GM23338 (cell line): ENCODE results near the gene PPWD1. TPM values are rescaled to one million over a fixed set of nuclear protein-coding genes. Genes with fewer than 3 reads are reported as not detected.

Experiments used
- ATAC-seq: fragments of 200-7000 bp; cut with Tn5 transposase; 3 replicates; pipeline ENCODE4 v1.9.1; 2020
- DNase-seq: peaks from one replicate; pipeline ENCODE4 v3.0.0-alpha.2; 2015; ENCODE audit warnings: low spot score
- H2AFZ ChIP-seq: fragments of 200-600 bp; sonication (generic); 2 replicates; pipeline ENCODE4 v1.8.0; 2016; ENCODE audit warnings: antibody characterized with exemption, mild to moderate bottlenecking, moderate library complexity
- H3F3A ChIP-seq: fragments of 200-600 bp; sonication (generic); replicated peaks from 2 replicates; pipeline ENCODE4 v1.8.0; 2017; ENCODE audit warnings: antibody characterized with exemption, mixed run types, low read depth
- H3K27ac ChIP-seq: fragments of 200-600 bp; sonication (generic); 2 replicates; pipeline ENCODE4 v1.6.1; 2016; ENCODE audit warnings: low read depth
- H3K27me3 ChIP-seq: fragments of 200-600 bp; sonication (generic); 2 replicates; pipeline ENCODE4 v1.8.0; 2016; ENCODE audit warnings: mild to moderate bottlenecking, mixed run types, moderate library complexity; ENCODE audit not compliant: insufficient read depth
- H3K36me3 ChIP-seq: fragments of 200-600 bp; sonication (generic); 2 replicates; pipeline ENCODE4 v1.8.0; 2016; ENCODE audit warnings: mild to moderate bottlenecking; ENCODE audit not compliant: insufficient read depth
- H3K4me1 ChIP-seq: fragments of 200-600 bp; sonication (generic); 2 replicates; pipeline ENCODE4 v1.8.0; 2016; ENCODE audit warnings: mild to moderate bottlenecking, moderate library complexity; ENCODE audit not compliant: insufficient read depth
- H3K4me2 ChIP-seq: fragments of 200-600 bp; sonication (generic); 2 replicates; pipeline ENCODE4 v1.7.1; 2017; ENCODE audit warnings: mixed run types
- H3K4me3 ChIP-seq: fragments of 200-600 bp; sonication (generic); 2 replicates; pipeline ENCODE4 v1.6.1; 2016; ENCODE audit warnings: mixed run types
- H3K79me2 ChIP-seq: fragments of 200-600 bp; sonication (generic); replicated peaks from 2 replicates; pipeline ENCODE4 v1.8.0; 2017; ENCODE audit warnings: mild to moderate bottlenecking; ENCODE audit not compliant: insufficient read depth
- H3K9me2 ChIP-seq: fragments of 200-600 bp; sonication (generic); 2 replicates; pipeline ENCODE4 v1.8.0; 2017; ENCODE audit not compliant: insufficient read depth
- H4K20me1 ChIP-seq: fragments of 200-600 bp; sonication (generic); replicated peaks from 2 replicates; pipeline ENCODE4 v1.8.0; 2017; ENCODE audit warnings: mild to moderate bottlenecking; ENCODE audit not compliant: insufficient read depth
- H3K27ac Mint-ChIP-seq: 2 replicates; pipeline ENCODE4 v1.8.0; 2020; ENCODE audit warnings: inconsistent platforms, mild to moderate bottlenecking, moderate library complexity, mixed read lengths
- H3K27me3 Mint-ChIP-seq: 3 replicates; pipeline ENCODE4 v1.8.0; 2022; ENCODE audit warnings: low read depth, mild to moderate bottlenecking, moderate library complexity, mixed read lengths, inconsistent platforms; ENCODE audit not compliant: insufficient read depth, poor library complexity
- H3K36me3 Mint-ChIP-seq: 3 replicates; pipeline ENCODE4 v1.8.0; 2021; ENCODE audit warnings: low read depth, mild to moderate bottlenecking, inconsistent platforms, moderate library complexity, mixed read lengths
- H3K4me1 Mint-ChIP-seq: 3 replicates; pipeline ENCODE4 v1.8.0; 2020; ENCODE audit warnings: mild to moderate bottlenecking, inconsistent platforms, mixed read lengths
- H3K4me3 Mint-ChIP-seq: 3 replicates; pipeline ENCODE4 v1.8.0; 2021; ENCODE audit warnings: moderate library complexity, mild to moderate bottlenecking, inconsistent platforms, mixed read lengths
- H3K9me3 Mint-ChIP-seq: 3 replicates; pipeline ENCODE4 v1.8.0; 2020; ENCODE audit warnings: moderate library complexity, mild to moderate bottlenecking, inconsistent platforms, mixed read lengths
- CREB1 ChIP-seq: fragments of 250-450 bp; sonication (Bioruptor Pico); IDR thresholded peaks from 2 replicates; pipeline ENCODE4 v1.5.0; 2020; ENCODE audit warnings: low read depth, mild to moderate bottlenecking, moderate library complexity
- CTCF ChIP-seq, 2 experiments: fragments of 200-600 bp in 1 of 2; sonication (generic) in 1 of 2; conservative IDR thresholded peaks; 2 replicates each; pipeline versions ENCODE4 v1.5.1 to v1.6.1; 2016 to 2017; ENCODE audit warnings: antibody characterized with exemption in 2 of 2, low read depth in 2 of 2, mild to moderate bottlenecking in 2 of 2, moderate library complexity in 1 of 2
- ETS1 ChIP-seq: IDR thresholded peaks from 2 replicates; pipeline ENCODE4 v1.6.1; 2016; ENCODE audit warnings: antibody characterized with exemption
- EZH2 ChIP-seq: fragments of 200-600 bp; sonication (generic); IDR thresholded peaks from one replicate; pipeline ENCODE4 v1.8.0; 2017; ENCODE audit warnings: antibody characterized with exemption, mild to moderate bottlenecking, low read depth; ENCODE audit not compliant: unreplicated experiment
- EZH2phosphoT487 ChIP-seq: fragments of 200-600 bp; sonication (generic); IDR thresholded peaks from one replicate; pipeline ENCODE4 v1.8.1; 2018; ENCODE audit warnings: antibody characterized with exemption; ENCODE audit not compliant: unreplicated experiment
- JUNB ChIP-seq: IDR thresholded peaks from one replicate; pipeline ENCODE4 v1.6.1; 2016; ENCODE audit warnings: antibody characterized with exemption; ENCODE audit not compliant: unreplicated experiment
- NANOG ChIP-seq: IDR thresholded peaks from 2 replicates; pipeline ENCODE4 v1.6.1; 2016; ENCODE audit warnings: antibody characterized with exemption, borderline replicate concordance
- POLR2AphosphoS5 ChIP-seq: IDR thresholded peaks from 2 replicates; pipeline ENCODE4 v1.6.1; 2016; ENCODE audit warnings: antibody characterized with exemption, low read depth
- REST ChIP-seq: IDR thresholded peaks from one replicate; pipeline ENCODE4 v1.6.1; 2018; ENCODE audit warnings: antibody characterized with exemption; ENCODE audit not compliant: unreplicated experiment
- STAT1 ChIP-seq: IDR thresholded peaks from one replicate; pipeline ENCODE4 v1.6.1; 2016; ENCODE audit warnings: antibody characterized with exemption; ENCODE audit not compliant: unreplicated experiment
- ZNF114 ChIP-seq: fragments of 250-450 bp; sonication (Bioruptor Pico); IDR thresholded peaks from 2 replicates; pipeline ENCODE4 v1.5.0; 2020; ENCODE audit warnings: mild to moderate bottlenecking, moderate library complexity
- ZNF331 ChIP-seq: fragments of 250-450 bp; sonication (Bioruptor Pico); IDR thresholded peaks from 2 replicates; pipeline ENCODE4 v1.5.0; 2020; ENCODE audit warnings: low read depth, mild to moderate bottlenecking, moderate library complexity
- polyA plus RNA-seq: library from polyadenylated mRNA; unstranded; fragments of >200 nt; fragmentation: Nextera tagmentation; extraction: Ambion mirVana; gene quantifications from 2 replicates; pipeline ENCODE4 v1.2.1, GENCODE V29; 2016
- total RNA-seq: library from RNA; depleted of rRNA; stranded (reverse); fragments of >200 nt; shearing (Covaris generic); gene quantifications from 2 replicates; pipeline ENCODE4 v1.2.3, GENCODE V29; 2014

PPWD1 gene
- total and polyA plus RNA-seq, 2 experiments from 2014 or later: 34.8 to 57.1 TPM

GRCh38 chr5:65556718-65557117 is 6.4 kb upstream of the PPWD1 start (continued):
- TF ChIP-seq CTCF (conservative IDR thresholded peaks at IDR 0.05; ENCODE audit: low read depth in 2 of 2): no peak
- TF ChIP-seq CREB1 (CRISPR knock-in tag): no peak
- TF ChIP-seq REST: no peak
- no peak for TF ChIP-seq ZNF114
- TF ChIP-seq ZNF331 (CRISPR knock-in tag): no peak

GRCh38 chr5:65563777-65564176 is 681 bp downstream of the PPWD1 start:
- Histone ChIP-seq H3K36me3 (peaks cover 4% of the 10 kb centered on the region; the same call in 1 of the 2 replicates), H3K4me2 (peak overlapping the region; percentile 83), H3F3A (no peaks in the 10 kb centered on the region), H3K4me1 (peaks cover 11% of the 10 kb centered on the region), H3K27ac (peak overlapping the region; percentile 97), H3K79me2 (peaks cover 67% of the 10 kb centered on the region), H2AFZ (peak overlapping the region; percentile 80), H3K4me3 (peak overlapping the region; percentile 82), H3K9me2 (no peaks in the 10 kb centered on the region), H4K20me1 (peaks cover 4% of the 10 kb centered on the region; the same call in 1 of the 2 replicates), H3K27me3 (no peaks in the 10 kb centered on the region)
- DNase-seq (peak; percentile 2), ATAC-seq (no peak)
- Mint-ChIP-seq H3K27me3 (peaks cover 4% of the 10 kb centered on the region), H3K4me3 (peak overlapping the region; percentile 92), H3K36me3 (peaks cover 6% of the 10 kb centered on the region), H3K4me1 (peaks cover 11% of the 10 kb centered on the region), H3K9me3 (no peaks in the 10 kb centered on the region), H3K27ac (peak overlapping the region; percentile 98)
- TF ChIP-seq EZH2 (no peak), ZNF331 (CRISPR knock-in tag) (no peak), JUNB (no peak), ETS1 (no peak), STAT1 (no peak), POLR2AphosphoS5 (no peak), CTCF (conservative IDR thresholded peaks at IDR 0.05; ENCODE audit: low read depth in 2 of 2) (no peak), CREB1 (CRISPR knock-in tag) (no peak), ZNF114 (no peak), NANOG (no peak), EZH2phosphoT487 (no peak), REST (no peak)
